Panc1 (cell line): ENCODE data around the gene GALNT13.

Source experiments
- CTCF ChIP-seq: fragments of 450-650 bp; IDR thresholded peaks from 2 replicates; pipeline ENCODE4 v1.5.1; 2017; ENCODE audit warnings: mild to moderate bottlenecking
- POLR2AphosphoS5 ChIP-seq: IDR thresholded peaks from 2 replicates; pipeline ENCODE4 v1.6.1; 2012; ENCODE audit warnings: mild to moderate bottlenecking, low read depth, low read length, moderate library complexity
- SIN3A ChIP-seq: IDR thresholded peaks from 2 replicates; pipeline ENCODE4 v1.6.1; 2012; ENCODE audit warnings: low read depth, mild to moderate bottlenecking, low read length, moderate library complexity, borderline replicate concordance; ENCODE audit not compliant: insufficient read depth
- TF ChIP-seq, protein P1 (sequence below), 2 experiments: IDR thresholded peaks; 2 replicates each; pipeline ENCODE4 v1.6.1; 2011 to 2012; ENCODE audit warnings: low read depth in 2 of 2, control low read depth in 1 of 2, low read length in 1 of 2, mild to moderate bottlenecking in 1 of 2, moderate library complexity in 1 of 2; ENCODE audit not compliant: insufficient read depth in 1 of 2

DNA sequence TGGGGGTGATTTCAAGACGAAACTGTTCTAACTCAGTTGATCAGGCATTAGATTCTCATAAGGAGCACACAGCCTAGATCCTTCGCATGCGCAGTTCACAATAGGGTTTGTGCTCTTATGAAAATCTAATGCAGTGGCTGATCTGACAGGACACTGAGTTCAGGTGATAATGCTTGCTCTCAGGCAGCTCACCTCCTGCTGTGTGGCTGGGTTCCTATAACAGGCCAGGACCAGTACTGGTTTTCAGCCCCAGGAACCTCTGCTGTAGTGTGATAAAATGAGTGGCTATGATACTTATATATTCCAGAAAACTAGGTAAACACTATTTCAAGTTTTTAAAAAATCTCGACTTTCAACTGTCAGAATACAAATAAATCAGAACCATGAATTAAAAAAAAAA lies 271.4 kb downstream of the GALNT13 start:
- TF ChIP-seq POLR2AphosphoS5 (no peak), CTCF (no peak), SIN3A (no peak)
- TF ChIP-seq, protein P1, sequence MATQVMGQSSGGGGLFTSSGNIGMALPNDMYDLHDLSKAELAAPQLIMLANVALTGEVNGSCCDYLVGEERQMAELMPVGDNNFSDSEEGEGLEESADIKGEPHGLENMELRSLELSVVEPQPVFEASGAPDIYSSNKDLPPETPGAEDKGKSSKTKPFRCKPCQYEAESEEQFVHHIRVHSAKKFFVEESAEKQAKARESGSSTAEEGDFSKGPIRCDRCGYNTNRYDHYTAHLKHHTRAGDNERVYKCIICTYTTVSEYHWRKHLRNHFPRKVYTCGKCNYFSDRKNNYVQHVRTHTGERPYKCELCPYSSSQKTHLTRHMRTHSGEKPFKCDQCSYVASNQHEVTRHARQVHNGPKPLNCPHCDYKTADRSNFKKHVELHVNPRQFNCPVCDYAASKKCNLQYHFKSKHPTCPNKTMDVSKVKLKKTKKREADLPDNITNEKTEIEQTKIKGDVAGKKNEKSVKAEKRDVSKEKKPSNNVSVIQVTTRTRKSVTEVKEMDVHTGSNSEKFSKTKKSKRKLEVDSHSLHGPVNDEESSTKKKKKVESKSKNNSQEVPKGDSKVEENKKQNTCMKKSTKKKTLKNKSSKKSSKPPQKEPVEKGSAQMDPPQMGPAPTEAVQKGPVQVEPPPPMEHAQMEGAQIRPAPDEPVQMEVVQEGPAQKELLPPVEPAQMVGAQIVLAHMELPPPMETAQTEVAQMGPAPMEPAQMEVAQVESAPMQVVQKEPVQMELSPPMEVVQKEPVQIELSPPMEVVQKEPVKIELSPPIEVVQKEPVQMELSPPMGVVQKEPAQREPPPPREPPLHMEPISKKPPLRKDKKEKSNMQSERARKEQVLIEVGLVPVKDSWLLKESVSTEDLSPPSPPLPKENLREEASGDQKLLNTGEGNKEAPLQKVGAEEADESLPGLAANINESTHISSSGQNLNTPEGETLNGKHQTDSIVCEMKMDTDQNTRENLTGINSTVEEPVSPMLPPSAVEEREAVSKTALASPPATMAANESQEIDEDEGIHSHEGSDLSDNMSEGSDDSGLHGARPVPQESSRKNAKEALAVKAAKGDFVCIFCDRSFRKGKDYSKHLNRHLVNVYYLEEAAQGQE (IDR thresholded peaks at IDR 0.05; ENCODE audit: insufficient read depth in 1 of 2, low read depth in 2 of 2, low read length in 1 of 2): no peak
